Activated CD8-positive, alpha-beta T cell treated with anti-CD3 and anti-CD28 coated beads, Interleukin-2, amount 10 ng/mL, durations not matched to agents 7 days and 5 days (primary cell): ENCODE results near the gene MITF. TPM values are rescaled to one million over a fixed set of nuclear protein-coding genes. Genes with fewer than 3 reads are reported as not detected.

Experiments
- ATAC-seq: fragments of 150-1000 bp; cut with Tn5 transposase; one replicate; pipeline ENCODE4 v1.10.0; 2021; ENCODE audit warnings: moderate library complexity
- CTCF ChIA-PET: fragments of 350-600 bp; sonication (Branson Sonifier 250); formaldehyde crosslinking; loops from one replicate; lab custom pipeline; 2021; ENCODE audit warnings: antibody characterized with exemption; lab: Charles Lee
- POLR2A ChIA-PET: fragments of 350-600 bp; sonication (Branson Sonifier 250); formaldehyde crosslinking; loops from one replicate; lab custom pipeline; 2021; ENCODE audit warnings: antibody characterized with exemption; lab: Charles Lee
- DNase-seq: peaks from one replicate; pipeline ENCODE4 v3.0.0-alpha.2; 2020
- H3K27ac Mint-ChIP-seq: one replicate; pipeline ENCODE4 v1.8.0; 2021; ENCODE audit warnings: mild to moderate bottlenecking, mixed read lengths
- H3K27me3 Mint-ChIP-seq: one replicate; pipeline ENCODE4 v1.8.0; 2021; ENCODE audit warnings: low read depth, mixed read lengths
- H3K36me3 Mint-ChIP-seq: one replicate; pipeline ENCODE4 v1.8.0; 2021; ENCODE audit warnings: low read depth, mixed read lengths
- H3K4me1 Mint-ChIP-seq: one replicate; pipeline ENCODE4 v1.8.0; 2021; ENCODE audit warnings: low read depth, mixed read lengths
- H3K4me3 Mint-ChIP-seq: one replicate; pipeline ENCODE4 v1.8.0; 2021; ENCODE audit warnings: mild to moderate bottlenecking, mixed read lengths
- H3K9me3 Mint-ChIP-seq: one replicate; pipeline ENCODE4 v1.8.0; 2022; ENCODE audit warnings: mixed read lengths; ENCODE audit not compliant: insufficient read depth
- total RNA-seq, 2 experiments: library from RNA; stranded (reverse); gene quantifications; one replicate each; pipeline ENCODE4 v1.2.3, GENCODE V29; 2021

MITF gene
- total RNA-seq, 2 experiments from 2014 or later: not detected

GRCh38 chr3:69861556-69861955 lies 122.3 kb downstream of the MITF start:
- H3K4me3 Mint-ChIP-seq: no peak overlapping the region
- ChIA-PET CTCF (no interaction called here), POLR2A (no interaction called here)
- no peaks in the 10 kb centered on the region for H3K4me1 Mint-ChIP-seq
- no peaks in the 10 kb centered on the region for H3K36me3 Mint-ChIP-seq
- no peaks in the 10 kb centered on the region for H3K9me3 Mint-ChIP-seq
- no peak for ATAC-seq
- H3K27me3 Mint-ChIP-seq: no peaks in the 10 kb centered on the region
- DNase-seq: no peak
- no peak overlapping the region for H3K27ac Mint-ChIP-seq

GRCh38 chr3:69864141-69864540 lies 124.9 kb downstream of the MITF start:
- ATAC-seq: no peak
- POLR2A ChIA-PET: no interaction called here
- Mint-ChIP-seq H3K9me3 (no peaks in the 10 kb centered on the region), H3K27ac (no peak overlapping the region), H3K4me1 (no peaks in the 10 kb centered on the region), H3K36me3 (no peaks in the 10 kb centered on the region), H3K4me3 (no peak overlapping the region), H3K27me3 (no peaks in the 10 kb centered on the region)
- CTCF ChIA-PET: no interaction called here
- DNase-seq: no peak

GRCh38 chr3:69864766-69865165 lies 125.5 kb downstream of the MITF start:
- ATAC-seq: no peak
- DNase-seq: no peak
- no peak overlapping the region for H3K27ac Mint-ChIP-seq
- ChIA-PET CTCF (no interaction called here), POLR2A (no interaction called here)
- H3K9me3 Mint-ChIP-seq: no peaks in the 10 kb centered on the region
- H3K27me3 Mint-ChIP-seq: no peaks in the 10 kb centered on the region
- H3K36me3 Mint-ChIP-seq: no peaks in the 10 kb centered on the region
- no peaks in the 10 kb centered on the region for H3K4me1 Mint-ChIP-seq
- no peak overlapping the region for H3K4me3 Mint-ChIP-seq

DNA sequence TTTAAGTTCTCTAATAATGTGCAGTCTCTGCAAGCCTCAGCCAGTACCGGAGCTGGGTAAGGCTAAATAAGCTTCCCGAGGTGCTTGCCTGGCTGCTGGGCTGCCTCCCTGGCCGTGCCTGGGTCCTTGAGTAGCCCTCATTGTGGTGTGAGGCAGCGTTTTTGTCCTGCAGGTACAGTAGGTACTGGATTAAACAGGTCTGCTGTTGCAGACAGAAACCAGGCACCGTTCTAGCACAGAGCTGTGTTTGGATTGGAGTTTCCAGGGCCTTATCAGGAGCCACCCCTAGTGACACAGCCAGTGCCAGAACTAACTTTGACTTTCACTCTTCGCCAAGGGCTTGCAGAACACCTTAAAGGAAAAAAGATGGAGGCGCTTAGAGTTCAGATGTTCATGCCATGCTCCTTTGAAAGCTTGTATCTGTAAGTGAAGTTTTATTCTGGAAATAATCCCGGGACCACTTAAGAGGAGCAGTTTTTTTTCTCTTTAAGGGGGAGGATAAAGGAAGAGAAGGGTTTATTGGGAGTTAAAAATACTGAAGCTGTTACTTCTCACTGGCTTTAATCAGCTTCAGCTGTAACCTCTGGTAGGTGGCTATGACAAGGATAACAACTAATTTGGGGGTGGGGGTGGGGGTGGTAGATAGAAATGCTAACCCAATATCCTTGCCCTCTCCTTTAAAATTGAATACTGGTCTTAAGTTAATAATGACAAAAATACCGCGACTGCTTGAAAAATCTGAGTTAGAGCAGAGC lies 126.8 kb downstream of the MITF start:
- CTCF ChIA-PET: no interaction called here
- ATAC-seq (no peak), DNase-seq (no peak)
- no peaks in the 10 kb centered on the region for H3K9me3 Mint-ChIP-seq
- H3K4me3 Mint-ChIP-seq: no peak overlapping the region
- H3K27ac Mint-ChIP-seq: no peak overlapping the region
- no peaks in the 10 kb centered on the region for H3K27me3 Mint-ChIP-seq
- no peaks in the 10 kb centered on the region for H3K4me1 Mint-ChIP-seq
- no peaks in the 10 kb centered on the region for H3K36me3 Mint-ChIP-seq
- POLR2A ChIA-PET: no interaction called here

DNA sequence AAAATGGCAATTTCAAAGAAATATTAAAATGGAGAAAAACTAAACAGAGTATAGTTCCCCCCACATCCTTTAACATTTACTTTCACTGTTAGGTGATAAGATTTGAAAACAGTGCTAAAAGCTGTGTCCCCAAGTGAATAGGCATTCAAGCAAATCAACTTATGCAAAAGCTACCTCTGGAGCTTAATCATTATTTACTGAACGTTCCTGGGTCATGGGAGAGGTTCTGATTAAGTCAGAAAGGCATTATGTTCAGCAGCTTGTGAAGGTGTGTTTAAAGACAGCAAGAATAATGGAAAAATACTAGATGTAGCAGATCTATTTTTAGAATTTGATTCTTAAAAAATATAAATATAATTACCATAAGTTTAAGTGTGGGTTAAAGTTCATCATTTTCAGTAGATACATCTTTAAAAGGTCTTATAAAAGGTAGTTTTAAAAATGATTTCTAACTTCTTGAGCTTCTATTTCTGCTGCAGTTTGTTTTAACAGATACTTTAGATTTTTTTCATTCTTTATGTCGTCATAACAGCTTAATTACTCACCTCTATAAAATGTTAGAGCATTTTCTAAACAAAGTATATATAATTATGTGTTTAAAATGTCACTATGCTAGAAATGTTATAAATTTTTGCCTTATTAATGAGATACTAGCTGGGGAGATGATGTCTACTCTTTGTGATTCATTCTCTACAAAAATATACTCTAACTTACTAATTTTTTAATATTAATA lies 127.9 kb downstream of the MITF start:
- H3K9me3 Mint-ChIP-seq: no peaks in the 10 kb centered on the region
- DNase-seq (no peak), ATAC-seq (no peak)
- no peak overlapping the region for H3K27ac Mint-ChIP-seq
- no peaks in the 10 kb centered on the region for H3K4me1 Mint-ChIP-seq
- POLR2A ChIA-PET: no interaction called here
- no peaks in the 10 kb centered on the region for H3K27me3 Mint-ChIP-seq
- no peaks in the 10 kb centered on the region for H3K36me3 Mint-ChIP-seq
- H3K4me3 Mint-ChIP-seq: no peak overlapping the region
- CTCF ChIA-PET: no interaction called here

DNA sequence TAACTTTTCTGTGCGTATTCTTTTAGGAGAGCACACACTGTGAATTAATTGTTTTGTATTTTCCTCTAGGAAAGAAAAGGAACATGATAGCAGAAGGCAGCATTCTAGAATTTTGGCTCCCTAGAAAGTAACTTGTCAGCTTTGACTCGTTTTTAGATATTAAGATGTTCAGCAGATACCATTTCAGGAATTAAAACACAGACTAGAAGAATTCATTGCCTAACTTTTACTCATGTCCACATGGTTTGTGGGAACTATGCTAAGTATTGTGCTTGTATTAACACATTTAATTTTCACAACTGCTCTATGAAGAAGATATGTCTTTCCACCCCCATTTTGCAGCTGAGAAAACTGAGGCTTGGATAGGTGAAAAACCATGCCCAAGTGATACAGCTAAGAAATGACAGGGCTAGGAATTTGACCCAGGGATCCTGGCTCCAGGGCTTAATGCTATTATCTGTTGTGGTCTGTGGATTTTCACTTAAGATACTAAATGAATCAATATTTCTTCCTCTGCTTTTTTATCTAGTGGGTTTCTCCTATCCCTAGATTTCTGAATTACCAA lies 128.8 kb downstream of the MITF start:
- H3K4me3 Mint-ChIP-seq: no peak overlapping the region
- ChIA-PET CTCF (no interaction called here), POLR2A (no interaction called here)
- H3K9me3 Mint-ChIP-seq: no peaks in the 10 kb centered on the region
- DNase-seq (no peak), ATAC-seq (no peak)
- H3K36me3 Mint-ChIP-seq: no peaks in the 10 kb centered on the region
- H3K4me1 Mint-ChIP-seq: no peaks in the 10 kb centered on the region
- no peaks in the 10 kb centered on the region for H3K27me3 Mint-ChIP-seq
- H3K27ac Mint-ChIP-seq: no peak overlapping the region

DNA sequence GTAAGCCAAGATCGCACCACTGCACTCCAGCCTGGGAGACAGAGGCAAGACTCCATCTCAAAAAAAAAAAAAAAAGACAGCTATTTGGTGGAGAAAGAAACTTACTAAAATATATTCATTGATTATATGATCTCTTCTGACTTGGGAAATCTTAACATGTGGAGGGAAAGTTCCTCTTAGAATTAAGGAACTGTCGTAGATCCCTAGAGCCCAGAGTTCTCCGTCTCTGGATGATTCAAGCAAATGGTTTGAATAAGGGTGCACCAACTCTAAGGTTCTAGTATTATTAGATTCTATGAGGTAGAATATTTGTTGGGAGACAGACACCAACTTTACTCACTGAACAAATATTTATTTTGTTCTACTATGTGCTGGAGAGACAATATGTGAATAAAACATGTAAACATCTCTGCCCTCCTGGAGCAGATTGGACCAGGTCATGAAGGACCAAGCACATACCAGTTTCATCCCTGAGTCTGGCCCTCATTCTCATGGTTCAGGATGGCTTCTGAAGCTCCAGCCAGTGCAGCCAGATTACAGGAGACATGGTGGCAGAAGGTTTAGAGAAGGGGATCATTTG lies 129.7 kb downstream of the MITF start:
- Mint-ChIP-seq H3K4me3 (no peak overlapping the region), H3K27me3 (no peaks in the 10 kb centered on the region), H3K27ac (no peak overlapping the region), H3K9me3 (no peaks in the 10 kb centered on the region), H3K36me3 (no peaks in the 10 kb centered on the region), H3K4me1 (no peaks in the 10 kb centered on the region)
- CTCF ChIA-PET: no interaction called here
- ATAC-seq: no peak
- DNase-seq: no peak
- POLR2A ChIA-PET: no interaction called here

- Mint-ChIP-seq H3K36me3 (no peaks in the 10 kb centered on the region), H3K4me1 (no peaks in the 10 kb centered on the region), H3K4me3 (no peak overlapping the region), H3K27ac (no peak overlapping the region), H3K27me3 (no peaks in the 10 kb centered on the region), H3K9me3 (no peaks in the 10 kb centered on the region)
- DNase-seq (no peak), ATAC-seq (no peak)
- POLR2A ChIA-PET: no interaction called here
- CTCF ChIA-PET: no interaction called here
Measured at GRCh38 chr3:69869643-69870042, 130.4 kb downstream of the MITF start.

DNA sequence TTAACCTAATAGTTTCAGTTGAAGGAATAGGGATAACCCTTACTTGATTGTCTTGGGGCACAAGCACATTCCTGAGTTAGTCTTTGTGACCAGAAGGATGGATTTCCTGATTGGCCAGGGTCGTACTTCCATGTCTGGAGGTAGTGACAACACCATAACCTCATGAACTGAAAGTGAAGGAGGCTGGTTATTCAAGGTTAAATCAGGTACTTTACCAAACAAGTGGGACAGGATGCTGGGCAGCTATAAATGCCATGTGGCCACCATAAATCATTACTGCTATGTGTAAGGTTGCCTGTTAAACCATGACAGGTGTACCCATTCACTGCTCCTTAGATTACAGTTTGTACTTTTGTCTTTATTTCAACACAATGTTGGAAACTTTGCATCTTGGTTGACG lies 132.0 kb downstream of the MITF start:
- ChIA-PET CTCF (no interaction called here), POLR2A (no interaction called here)
- no peak overlapping the region for H3K27ac Mint-ChIP-seq
- no peaks in the 10 kb centered on the region for H3K4me1 Mint-ChIP-seq
- H3K27me3 Mint-ChIP-seq: no peaks in the 10 kb centered on the region
- H3K36me3 Mint-ChIP-seq: no peaks in the 10 kb centered on the region
- DNase-seq (no peak), ATAC-seq (no peak)
- H3K9me3 Mint-ChIP-seq: no peaks in the 10 kb centered on the region
- H3K4me3 Mint-ChIP-seq: no peak overlapping the region

DNA sequence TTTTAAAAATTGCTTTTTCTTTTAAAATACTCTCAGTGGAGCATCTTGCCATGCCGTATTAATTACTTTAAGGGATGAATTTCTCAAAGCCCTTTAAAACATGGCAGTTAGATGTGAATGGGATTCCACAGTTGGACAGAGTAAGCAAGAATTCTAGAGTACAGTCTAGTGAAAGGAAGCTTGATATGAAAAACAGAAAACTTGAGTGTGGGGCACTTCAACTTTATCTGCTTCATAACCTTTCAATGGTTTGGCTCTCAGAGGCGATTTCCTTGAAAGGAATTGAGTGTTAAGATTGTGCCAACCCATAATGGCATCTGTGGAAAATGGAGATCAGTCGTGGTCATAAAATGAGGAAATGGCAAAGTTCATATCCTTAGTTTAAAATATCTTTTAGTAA lies 132.6 kb downstream of the MITF start:
- H3K9me3 Mint-ChIP-seq: no peaks in the 10 kb centered on the region
- no peak overlapping the region for H3K4me3 Mint-ChIP-seq
- no peaks in the 10 kb centered on the region for H3K36me3 Mint-ChIP-seq
- DNase-seq: no peak
- no peak for ATAC-seq
- ChIA-PET POLR2A (no interaction called here), CTCF (no interaction called here)
- H3K27ac Mint-ChIP-seq: no peak overlapping the region
- no peaks in the 10 kb centered on the region for H3K27me3 Mint-ChIP-seq
- no peaks in the 10 kb centered on the region for H3K4me1 Mint-ChIP-seq

GRCh38 chr3:69872783-69873378 lies 133.6 kb downstream of the MITF start:
- DNase-seq (no peak), ATAC-seq (no peak)
- ChIA-PET POLR2A (no interaction called here), CTCF (no interaction called here)
- Mint-ChIP-seq H3K27me3 (no peaks in the 10 kb centered on the region), H3K27ac (no peak overlapping the region), H3K36me3 (no peaks in the 10 kb centered on the region), H3K9me3 (no peaks in the 10 kb centered on the region), H3K4me3 (no peak overlapping the region), H3K4me1 (no peaks in the 10 kb centered on the region)

GRCh38 chr3:69876073-69876472 lies 136.8 kb downstream of the MITF start:
- Mint-ChIP-seq H3K4me1 (no peaks in the 10 kb centered on the region), H3K4me3 (no peak overlapping the region), H3K36me3 (no peaks in the 10 kb centered on the region), H3K27me3 (no peaks in the 10 kb centered on the region), H3K27ac (no peak overlapping the region), H3K9me3 (no peaks in the 10 kb centered on the region)
- POLR2A ChIA-PET: no interaction called here
- CTCF ChIA-PET: no interaction called here
- no peak for DNase-seq
- ATAC-seq: no peak
